SU-DHL-6 (cell line): ENCODE measurements around the gene SPINK8.

Source experiments
- H2AFZ ChIP-seq: fragments of 200-600 bp; sonication (generic); 2 replicates; pipeline ENCODE4 v1.6.1; 2014; ENCODE audit warnings: low read depth, mild to moderate bottlenecking, moderate library complexity, mixed read lengths, antibody characterized with exemption, low read length; ENCODE audit not compliant: severe bottlenecking
- H3F3A ChIP-seq: fragments of 200-600 bp; shearing (Covaris generic); 2 replicates; pipeline ENCODE4 v1.6.0; 2016; ENCODE audit warnings: antibody characterized with exemption, mild to moderate bottlenecking; ENCODE audit not compliant: insufficient read depth
- H3K27ac ChIP-seq: fragments of 200-600 bp; sonication (generic); 2 replicates; pipeline ENCODE4 v1.5.1; 2016; ENCODE audit warnings: low read depth, mild to moderate bottlenecking, low read length, moderate library complexity, mixed read lengths
- H3K27me3 ChIP-seq: fragments of 200-600 bp; sonication (generic), shearing (Covaris generic); 2 replicates; pipeline ENCODE4 v1.6.0; 2014; ENCODE audit warnings: mild to moderate bottlenecking, low read length
- H3K36me3 ChIP-seq: fragments of 200-600 bp; sonication (generic); 2 replicates; pipeline ENCODE4 v1.6.1; 2014; ENCODE audit warnings: mild to moderate bottlenecking, low read length, mixed read lengths
- H3K4me2 ChIP-seq: fragments of 300-600, 200-600 bp; shearing (Covaris generic), sonication (generic); 2 replicates; pipeline ENCODE4 v1.6.0; 2014; ENCODE audit warnings: low read length, low read depth, mild to moderate bottlenecking; ENCODE audit not compliant: poor library complexity, severe bottlenecking
- H3K4me3 ChIP-seq: fragments of 200-600 bp; sonication (generic); 2 replicates; pipeline ENCODE4 v1.5.1; 2014; ENCODE audit warnings: antibody characterized with exemption, low read length, mild to moderate bottlenecking, mixed read lengths; ENCODE audit not compliant: insufficient read depth, poor library complexity, severe bottlenecking
- H3K79me2 ChIP-seq: fragments of 200-600 bp; sonication (generic); 2 replicates; pipeline ENCODE4 v1.6.1; 2014; ENCODE audit warnings: mild to moderate bottlenecking, low read length, moderate library complexity; ENCODE audit not compliant: insufficient read depth
- H3K9ac ChIP-seq: fragments of 200-600 bp; sonication (generic); 2 replicates; pipeline ENCODE4 v1.7.0; 2014; ENCODE audit warnings: mild to moderate bottlenecking, low read length
- H3K9me2 ChIP-seq: fragments of 200-600 bp; sonication (generic); replicated peaks from 2 replicates; pipeline ENCODE4 v1.6.1; 2014; ENCODE audit warnings: low read length; ENCODE audit not compliant: insufficient read depth
- H3K9me3 ChIP-seq: fragments of 200-600 bp; sonication (generic); 2 replicates; pipeline ENCODE4 v1.6.1; 2014; ENCODE audit warnings: low read length, mixed read lengths; ENCODE audit not compliant: insufficient read depth
- H4K20me1 ChIP-seq: fragments of 200-600 bp; sonication (generic); 2 replicates; pipeline ENCODE4 v1.6.1; 2014; ENCODE audit warnings: low read depth, mild to moderate bottlenecking, antibody characterized with exemption, low read length, moderate library complexity, mixed read lengths
- CTCF ChIP-seq: fragments of 200-600 bp; sonication (generic); IDR thresholded peaks from one replicate; pipeline ENCODE4 v1.5.1; 2017; ENCODE audit warnings: antibody characterized with exemption, mild to moderate bottlenecking, low read length, moderate library complexity; ENCODE audit not compliant: insufficient read depth, poor library complexity, severe bottlenecking
- EZH2phosphoT487 ChIP-seq: fragments of 200-600 bp; sonication (generic), shearing (Covaris generic); conservative IDR thresholded peaks from 2 replicates; pipeline ENCODE4 v1.6.1; 2018; ENCODE audit warnings: mild to moderate bottlenecking, antibody characterized with exemption, low read length, moderate library complexity, mixed read lengths

SPINK8 gene

DNA sequence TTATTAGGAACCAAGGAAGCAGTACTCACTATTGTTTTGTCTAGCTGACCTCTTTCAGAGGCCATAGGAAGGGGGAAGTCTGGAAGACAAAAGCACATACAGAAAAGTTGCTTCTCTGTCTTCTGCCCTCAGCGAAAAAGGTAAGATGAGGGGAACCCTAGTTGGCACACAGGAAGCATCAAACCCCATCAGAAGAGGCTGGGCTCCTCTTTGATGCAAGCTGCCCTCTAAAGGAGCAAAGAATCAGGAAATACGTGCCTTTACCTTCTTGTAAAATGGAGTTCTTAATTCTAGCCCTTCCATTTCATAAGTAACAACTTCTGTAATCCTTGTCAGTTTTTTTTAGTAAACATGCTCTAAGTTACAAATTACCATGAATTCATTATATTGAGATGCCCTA lies 12.5 kb downstream of the SPINK8 start:
- no peaks in the 10 kb centered on the region for H3K36me3 ChIP-seq
- H3K4me3 ChIP-seq = no peak overlapping the region
- H3K27ac ChIP-seq = no peak overlapping the region
- H3K27me3 ChIP-seq = no peaks in the 10 kb centered on the region
- no peaks in the 10 kb centered on the region for H4K20me1 ChIP-seq
- H3F3A ChIP-seq = no peaks in the 10 kb centered on the region
- TF ChIP-seq CTCF = no peak
- no peak for TF ChIP-seq EZH2phosphoT487
- H3K9me3 ChIP-seq = no peaks in the 10 kb centered on the region
- H3K4me2 ChIP-seq = no peak overlapping the region
- no peaks in the 10 kb centered on the region for H3K9me2 ChIP-seq
- no peaks in the 10 kb centered on the region for H3K79me2 ChIP-seq
- H3K9ac ChIP-seq = no peak overlapping the region
- H2AFZ ChIP-seq = peak overlapping the region; percentile 5

DNA sequence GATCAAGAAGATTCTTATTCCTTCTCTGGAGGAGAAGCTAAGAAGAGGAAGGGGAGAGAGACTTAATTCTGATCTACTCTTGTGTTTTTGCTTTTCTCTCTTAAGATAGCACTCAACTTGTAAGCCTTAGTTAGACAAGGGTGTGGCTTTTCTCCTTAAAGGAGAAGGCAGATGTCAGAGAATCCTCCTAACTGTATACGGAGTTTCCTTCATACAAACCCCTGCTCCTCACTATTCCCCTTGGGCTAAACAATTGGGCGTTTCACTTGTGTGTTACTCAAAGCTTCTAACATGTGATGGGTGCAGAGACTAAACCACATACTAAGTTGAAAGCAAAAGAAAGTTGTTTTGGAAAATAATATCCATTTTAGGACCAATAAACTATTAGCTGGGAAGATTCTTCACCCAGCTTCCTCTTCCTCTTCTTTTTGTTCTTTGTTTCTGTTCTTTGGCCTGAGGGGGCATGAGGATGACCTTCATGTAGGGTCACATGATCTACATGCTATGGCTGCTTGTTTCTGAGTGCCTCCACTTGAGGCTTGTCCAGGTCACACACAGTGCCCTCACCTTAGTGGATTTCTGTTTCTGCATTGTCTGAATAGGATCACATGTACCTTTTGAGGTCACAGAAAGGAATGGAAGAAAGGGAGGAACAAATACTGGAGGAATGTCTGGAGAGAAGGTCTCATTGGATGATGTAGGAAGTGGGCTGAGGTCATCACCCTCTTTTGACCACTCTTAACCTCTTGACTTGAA lies 14.6 kb downstream of the SPINK8 start:
- Histone ChIP-seq H3K9ac (no peak overlapping the region), H3K9me3 (no peaks in the 10 kb centered on the region), H2AFZ (no peak overlapping the region), H4K20me1 (no peaks in the 10 kb centered on the region), H3K79me2 (no peaks in the 10 kb centered on the region), H3K4me3 (no peak overlapping the region), H3K4me2 (no peak overlapping the region), H3F3A (no peaks in the 10 kb centered on the region), H3K27ac (no peak overlapping the region), H3K27me3 (no peaks in the 10 kb centered on the region), H3K36me3 (no peaks in the 10 kb centered on the region), H3K9me2 (no peaks in the 10 kb centered on the region)
- TF ChIP-seq CTCF (no peak), EZH2phosphoT487 (no peak)

GRCh38 chr3:48314542-48314941 lies 18.9 kb downstream of the SPINK8 start:
- TF ChIP-seq CTCF (no peak), EZH2phosphoT487 (no peak)
- H3K9me3 ChIP-seq = no peaks in the 10 kb centered on the region

More at GRCh38 chr3:48314542-48314941, 18.9 kb downstream of the SPINK8 start:
- no peaks in the 10 kb centered on the region for H4K20me1 ChIP-seq
- no peak overlapping the region for H3K4me2 ChIP-seq
- H2AFZ ChIP-seq = no peak overlapping the region
- no peak overlapping the region for H3K9ac ChIP-seq
- H3K9me2 ChIP-seq = no peaks in the 10 kb centered on the region
- H3K27ac ChIP-seq = no peak overlapping the region
- H3K36me3 ChIP-seq = no peaks in the 10 kb centered on the region
- no peaks in the 10 kb centered on the region for H3K79me2 ChIP-seq
- H3K4me3 ChIP-seq = no peak overlapping the region
- no peaks in the 10 kb centered on the region for H3K27me3 ChIP-seq
- H3F3A ChIP-seq = no peaks in the 10 kb centered on the region
